Kidney (tissue), 14 donors: Measurements from ENCODE around the gene NEXN. TPM values are rescaled to one million over a fixed set of nuclear protein-coding genes. Genes with fewer than 3 reads are reported as not detected.

ENCODE experiments used
- DNase-seq, 5 donors: peaks; one replicate each; pipeline ENCODE4 v3.0.0-alpha.2; 2013 to 2020
- FAIRE-seq: peaks from 2 replicates; lab custom pipeline; 2012; peaks lifted over from hg19 to GRCh38; lab: Jason Lieb, UNC
- H3K27ac ChIP-seq, 2 donors: one replicate each; pipeline ENCODE4 v1.7.0; 2013; ENCODE audit warnings: low read depth in 2 of 2, low read length in 2 of 2, inconsistent platforms in 1 of 2
- H3K27me3 ChIP-seq: one replicate; pipeline ENCODE4 v1.7.1; 2013; ENCODE audit warnings: low read length, inconsistent platforms; ENCODE audit not compliant: control insufficient read depth, insufficient read depth
- H3K36me3 ChIP-seq, 3 donors: one replicate each; pipeline versions ENCODE4 v1.7.0 to v1.7.1; 2013; ENCODE audit warnings: low read length in 3 of 3, control low read depth in 1 of 3, inconsistent platforms in 1 of 3; ENCODE audit not compliant: insufficient read depth in 3 of 3, control insufficient read depth in 2 of 3
- H3K4me1 ChIP-seq, 3 donors: one replicate each; pipeline versions ENCODE4 v1.7.0 to v1.7.1; 2013; ENCODE audit warnings: low read length in 3 of 3, inconsistent platforms in 1 of 3, low read depth in 1 of 3; ENCODE audit not compliant: control insufficient read depth in 2 of 3, insufficient read depth in 2 of 3
- H3K4me3 ChIP-seq, 3 donors: one replicate each; pipeline versions ENCODE4 v1.7.0 to v1.8.1; 2013; ENCODE audit warnings: low read length in 3 of 3, control low read depth in 1 of 3, inconsistent platforms in 1 of 3
- H3K9ac ChIP-seq, 3 donors: one replicate each; pipeline versions ENCODE4 v1.7.0 to v1.7.1; 2013; ENCODE audit warnings: low read length in 3 of 3, control low read depth in 1 of 3, inconsistent platforms in 1 of 3
- H3K9me3 ChIP-seq, 3 donors: one replicate each; pipeline versions ENCODE4 v1.7.0 to v1.7.1; 2013; ENCODE audit warnings: low read length in 3 of 3, control low read depth in 1 of 3, inconsistent platforms in 1 of 3; ENCODE audit not compliant: control insufficient read depth in 2 of 3, insufficient read depth in 1 of 3
- intact Hi-C: fragments of 100-400 bp; cut with DNase I; formaldehyde crosslinking; loops from one replicate; pipeline ENCODE4 v1.11.1; 2022
- polyA plus RNA-seq: library from polyadenylated mRNA; stranded (reverse); fragments of 350-450 nt; fragmentation: Illumina TruSeq; extraction: RNeasy Lipid Tissue Mini Kit (QIAGEN cat#74804); gene quantifications from one replicate; pipeline ENCODE4 v1.2.3, GENCODE V29; 2014; ENCODE audit warnings: low read depth, low replicate concordance; ENCODE audit not compliant: insufficient read depth
- total RNA-seq: library from RNA; stranded (reverse); fragmentation: NEBNext Ultra II Directional; extraction: Animal tissue kit (Norgen Biotek cat#: 25700); gene quantifications from one replicate; pipeline ENCODE4 v1.2.1, GENCODE V29; 2021
- TF ChIP-seq, protein P1 (sequence below): IDR thresholded peaks from 3 replicates; pipeline ENCODE4 v1.5.1; 2012; ENCODE audit warnings: mild to moderate bottlenecking, moderate library complexity, borderline replicate concordance; ENCODE audit not compliant: insufficient read depth; ENCODE audit errors: extremely low read depth
- donor health status: control.
- donor health status: control.
- donor health status: control.
- donor health status: control.
- donor health status: control.
- donor health status: DM: yes; HTN: yes; CAD: no.
- donor health status: Normal renal cell carcinoma (clear cell type).

Gene NEXN
- total and polyA plus RNA-seq, 2 donors from 2014 or later: 6.5 to 7.1 TPM

DNA sequence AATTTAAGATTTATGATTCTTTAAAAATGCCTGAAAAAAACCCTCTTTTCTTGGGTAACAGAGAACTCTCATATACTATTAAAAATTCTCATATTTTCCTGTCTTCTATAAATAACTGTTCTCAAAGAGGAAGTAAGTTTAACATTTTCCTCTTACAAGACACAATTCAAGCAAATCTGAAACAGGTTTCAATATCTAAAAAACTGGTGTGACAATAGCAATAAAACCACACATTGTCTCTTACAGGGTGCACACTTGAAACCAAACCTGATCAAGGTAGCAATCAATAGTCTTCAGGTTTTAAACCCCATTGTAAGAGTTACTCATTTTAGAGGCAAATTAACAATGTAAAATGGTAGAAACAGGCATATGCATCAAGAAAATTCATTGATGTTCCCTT is 62.4 kb downstream of the NEXN start:
- no peak overlapping the region for H3K4me3 ChIP-seq
- H3K36me3 ChIP-seq: peaks cover 16 to 53% (median 20%) of the 10 kb centered on the region in 3 donors
- FAIRE-seq (no peak), DNase-seq (no peak)
- peaks cover 0 to 10% (median 2%) of the 10 kb centered on the region in 3 donors for H3K4me1 ChIP-seq
- intact Hi-C loops: no loop called here
- no peak overlapping the region for H3K27ac ChIP-seq
- H3K9ac ChIP-seq: no peak overlapping the region
- H3K27me3 ChIP-seq: no peaks in the 10 kb centered on the region
- H3K9me3 ChIP-seq: no peaks in the 10 kb centered on the region
- TF ChIP-seq, protein P1, sequence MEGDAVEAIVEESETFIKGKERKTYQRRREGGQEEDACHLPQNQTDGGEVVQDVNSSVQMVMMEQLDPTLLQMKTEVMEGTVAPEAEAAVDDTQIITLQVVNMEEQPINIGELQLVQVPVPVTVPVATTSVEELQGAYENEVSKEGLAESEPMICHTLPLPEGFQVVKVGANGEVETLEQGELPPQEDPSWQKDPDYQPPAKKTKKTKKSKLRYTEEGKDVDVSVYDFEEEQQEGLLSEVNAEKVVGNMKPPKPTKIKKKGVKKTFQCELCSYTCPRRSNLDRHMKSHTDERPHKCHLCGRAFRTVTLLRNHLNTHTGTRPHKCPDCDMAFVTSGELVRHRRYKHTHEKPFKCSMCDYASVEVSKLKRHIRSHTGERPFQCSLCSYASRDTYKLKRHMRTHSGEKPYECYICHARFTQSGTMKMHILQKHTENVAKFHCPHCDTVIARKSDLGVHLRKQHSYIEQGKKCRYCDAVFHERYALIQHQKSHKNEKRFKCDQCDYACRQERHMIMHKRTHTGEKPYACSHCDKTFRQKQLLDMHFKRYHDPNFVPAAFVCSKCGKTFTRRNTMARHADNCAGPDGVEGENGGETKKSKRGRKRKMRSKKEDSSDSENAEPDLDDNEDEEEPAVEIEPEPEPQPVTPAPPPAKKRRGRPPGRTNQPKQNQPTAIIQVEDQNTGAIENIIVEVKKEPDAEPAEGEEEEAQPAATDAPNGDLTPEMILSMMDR: no peak

GRCh38 chr1:77951328-77951727 is 62.9 kb downstream of the NEXN start:
- H3K27ac ChIP-seq: no peak overlapping the region
- H3K9ac ChIP-seq: no peak overlapping the region

DNA sequence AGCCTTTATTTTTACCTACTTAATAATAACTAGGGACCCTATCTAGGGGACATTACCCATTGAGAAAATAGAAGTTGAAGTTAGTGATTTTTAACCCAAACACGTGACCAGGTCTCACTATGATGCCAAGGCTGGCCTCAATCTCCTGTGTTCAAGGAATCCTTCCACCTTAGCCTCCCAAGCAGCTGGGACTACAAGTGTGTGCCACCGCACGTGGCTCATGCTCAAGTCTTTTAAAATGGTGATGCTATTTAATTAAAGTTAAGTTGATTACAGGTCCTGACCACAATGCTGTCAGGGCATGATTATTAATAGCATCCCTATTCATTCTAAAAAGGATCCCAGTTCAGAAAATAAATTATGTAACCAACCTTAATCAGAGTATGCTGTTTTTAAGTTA is 65.5 kb downstream of the NEXN start:
- intact Hi-C loops: no loop called here
- Histone ChIP-seq H3K9ac (no peak overlapping the region), H3K4me3 (no peak overlapping the region), H3K27ac (no peak overlapping the region), H3K36me3 (peaks cover 10 to 56% (median 25%) of the 10 kb centered on the region in 3 donors), H3K4me1 (peaks cover 0 to 11% (median 2%) of the 10 kb centered on the region in 3 donors), H3K27me3 (no peaks in the 10 kb centered on the region), H3K9me3 (no peaks in the 10 kb centered on the region)
- FAIRE-seq (no peak), DNase-seq (no peak)
- TF ChIP-seq, protein P1: no peak

More at GRCh38 chr1:77951328-77951727, 62.9 kb downstream of the NEXN start:
- FAIRE-seq: no peak
- Histone ChIP-seq H3K36me3 (peaks cover 16 to 55% (median 21%) of the 10 kb centered on the region in 3 donors), H3K4me1 (peaks cover 0 to 10% (median 2%) of the 10 kb centered on the region in 3 donors), H3K9me3 (no peaks in the 10 kb centered on the region), H3K4me3 (no peak overlapping the region), H3K27me3 (no peaks in the 10 kb centered on the region)
- TF ChIP-seq, protein P1: no peak
- no peak for DNase-seq
- intact Hi-C loops: no loop called here

DNA sequence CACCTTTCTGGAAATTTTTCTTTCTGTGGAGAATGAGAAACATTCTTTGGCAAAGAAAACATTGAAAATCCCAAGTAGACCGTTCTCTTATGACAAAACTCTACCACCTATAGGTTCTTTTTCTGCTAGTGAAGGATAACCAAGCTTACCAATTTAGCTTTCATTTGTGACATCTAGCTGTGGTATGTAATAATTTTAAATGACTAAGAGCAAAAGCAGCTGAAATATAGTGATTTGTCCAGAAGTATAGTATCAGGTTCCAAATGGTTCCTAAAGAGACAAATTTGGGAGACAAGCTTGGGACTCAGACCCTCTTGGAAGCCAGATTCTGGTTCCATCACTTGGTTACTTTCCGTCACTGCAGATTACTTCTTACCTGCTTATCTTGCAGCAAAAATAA is 66.1 kb downstream of the NEXN start:
- no peaks in the 10 kb centered on the region for H3K27me3 ChIP-seq
- H3K36me3 ChIP-seq: peaks cover 10 to 58% (median 26%) of the 10 kb centered on the region in 3 donors
- no peak overlapping the region for H3K27ac ChIP-seq
- no peak for FAIRE-seq
- H3K4me3 ChIP-seq: no peak overlapping the region
- no peaks in the 10 kb centered on the region for H3K9me3 ChIP-seq
- intact Hi-C loops: no loop called here
- no peak overlapping the region for H3K9ac ChIP-seq
- DNase-seq: no peak
- peaks cover 0 to 7% (median 2%) of the 10 kb centered on the region in 3 donors for H3K4me1 ChIP-seq
- TF ChIP-seq, protein P1: no peak
